Measurements from ENCODE around the gene CRTAP. TPM values are rescaled to one million over a fixed set of nuclear protein-coding genes. Genes with fewer than 3 reads are reported as not detected.

The CRTAP gene
- total RNA-seq, 1 donor from 2014 or later, result 327 TPM

- H3K36me3 ChIP-seq (ENCODE audit: control insufficient read depth, insufficient read depth, low read length), result no peaks in the 10 kb centered on the region
- TF ChIP-seq, protein P1, sequence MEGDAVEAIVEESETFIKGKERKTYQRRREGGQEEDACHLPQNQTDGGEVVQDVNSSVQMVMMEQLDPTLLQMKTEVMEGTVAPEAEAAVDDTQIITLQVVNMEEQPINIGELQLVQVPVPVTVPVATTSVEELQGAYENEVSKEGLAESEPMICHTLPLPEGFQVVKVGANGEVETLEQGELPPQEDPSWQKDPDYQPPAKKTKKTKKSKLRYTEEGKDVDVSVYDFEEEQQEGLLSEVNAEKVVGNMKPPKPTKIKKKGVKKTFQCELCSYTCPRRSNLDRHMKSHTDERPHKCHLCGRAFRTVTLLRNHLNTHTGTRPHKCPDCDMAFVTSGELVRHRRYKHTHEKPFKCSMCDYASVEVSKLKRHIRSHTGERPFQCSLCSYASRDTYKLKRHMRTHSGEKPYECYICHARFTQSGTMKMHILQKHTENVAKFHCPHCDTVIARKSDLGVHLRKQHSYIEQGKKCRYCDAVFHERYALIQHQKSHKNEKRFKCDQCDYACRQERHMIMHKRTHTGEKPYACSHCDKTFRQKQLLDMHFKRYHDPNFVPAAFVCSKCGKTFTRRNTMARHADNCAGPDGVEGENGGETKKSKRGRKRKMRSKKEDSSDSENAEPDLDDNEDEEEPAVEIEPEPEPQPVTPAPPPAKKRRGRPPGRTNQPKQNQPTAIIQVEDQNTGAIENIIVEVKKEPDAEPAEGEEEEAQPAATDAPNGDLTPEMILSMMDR (IDR thresholded peaks at IDR 0.05; ENCODE audit: insufficient read depth, low read length, poor library complexity, severe bottlenecking), result no peak
- no peak for DNase-seq (ENCODE audit: low read depth)
- no peak overlapping the region for H3K4me3 ChIP-seq (ENCODE audit: low read depth, low read length)
- no peaks in the 10 kb centered on the region for H3K27me3 ChIP-seq (ENCODE audit: control insufficient read depth, insufficient read depth, low read length)
These were observed 53.5 kb downstream of the CRTAP start for GRCh38 chr3:33167284-33167683.

- DNase-seq (ENCODE audit: low read depth), result no peak
- TF ChIP-seq, protein P1 (IDR thresholded peaks at IDR 0.05; ENCODE audit: insufficient read depth, low read length, poor library complexity, severe bottlenecking), result no peak
- no peaks in the 10 kb centered on the region for H3K36me3 ChIP-seq (ENCODE audit: control insufficient read depth, insufficient read depth, low read length)
- H3K4me3 ChIP-seq (ENCODE audit: low read depth, low read length), result no peak overlapping the region
- no peaks in the 10 kb centered on the region for H3K27me3 ChIP-seq (ENCODE audit: control insufficient read depth, insufficient read depth, low read length)
These were observed 54.0 kb downstream of the CRTAP start for GRCh38 chr3:33167716-33168336.

DNA sequence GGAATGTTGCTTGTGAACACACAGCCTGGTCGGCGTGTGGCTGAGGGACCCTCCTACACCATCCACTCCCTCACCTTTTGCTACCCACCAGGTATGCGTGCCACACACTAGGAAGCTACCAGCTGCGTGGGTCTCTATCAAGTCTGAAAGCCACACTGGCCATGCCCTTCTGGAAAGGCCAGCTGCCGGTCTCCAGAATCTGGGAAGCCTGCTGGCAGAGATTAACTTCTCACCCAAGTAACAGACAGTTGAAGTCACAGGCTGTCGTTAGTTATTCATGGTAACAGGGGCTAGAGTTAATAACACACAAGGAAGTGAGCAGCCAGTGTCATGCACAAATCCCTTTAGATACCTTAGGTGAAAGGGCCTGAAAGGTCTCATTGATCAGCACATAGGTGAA lies 56.7 kb downstream of the CRTAP start:
- no peaks in the 10 kb centered on the region for H3K36me3 ChIP-seq (ENCODE audit: control insufficient read depth, insufficient read depth, low read length)
- DNase-seq (ENCODE audit: low read depth), result no peak
- no peak overlapping the region for H3K4me3 ChIP-seq (ENCODE audit: low read depth, low read length)
- TF ChIP-seq, protein P1 (IDR thresholded peaks at IDR 0.05; ENCODE audit: insufficient read depth, low read length, poor library complexity, severe bottlenecking), result no peak
- no peaks in the 10 kb centered on the region for H3K27me3 ChIP-seq (ENCODE audit: control insufficient read depth, insufficient read depth, low read length)

- H3K36me3 ChIP-seq (ENCODE audit: control insufficient read depth, insufficient read depth, low read length), result no peaks in the 10 kb centered on the region
- H3K27me3 ChIP-seq (ENCODE audit: control insufficient read depth, insufficient read depth, low read length), result no peaks in the 10 kb centered on the region
- no peak for DNase-seq (ENCODE audit: low read depth)
- H3K4me3 ChIP-seq (ENCODE audit: low read depth, low read length), result no peak overlapping the region
- TF ChIP-seq, protein P1 (IDR thresholded peaks at IDR 0.05; ENCODE audit: insufficient read depth, low read length, poor library complexity, severe bottlenecking), result no peak
These were observed 57.8 kb downstream of the CRTAP start for GRCh38 chr3:33171580-33171979.

DNA sequence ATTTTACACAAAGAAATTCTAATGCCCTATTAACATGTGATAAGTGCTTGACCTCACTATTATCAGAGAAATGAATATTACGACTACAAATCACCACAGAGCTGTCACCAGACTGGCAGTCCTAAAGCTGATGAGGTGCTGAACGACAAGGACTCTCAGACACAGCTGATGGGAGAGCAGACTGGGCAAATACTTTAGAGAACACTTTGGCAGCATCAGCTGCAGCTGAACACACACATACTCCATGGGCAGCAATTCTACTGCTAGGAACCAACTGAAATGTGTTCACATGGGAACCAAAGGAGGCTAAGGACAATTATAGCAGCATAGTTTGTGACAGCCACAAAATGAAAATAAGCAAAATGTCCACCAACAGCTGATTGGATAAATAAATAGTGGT lies 59.3 kb downstream of the CRTAP start:
- Histone ChIP-seq H3K36me3 (ENCODE audit: control insufficient read depth, insufficient read depth, low read length) (no peaks in the 10 kb centered on the region), H3K4me3 (ENCODE audit: low read depth, low read length) (no peak overlapping the region), H3K27me3 (ENCODE audit: control insufficient read depth, insufficient read depth, low read length) (no peaks in the 10 kb centered on the region)
- DNase-seq (ENCODE audit: low read depth), result no peak
- TF ChIP-seq, protein P1 (IDR thresholded peaks at IDR 0.05; ENCODE audit: insufficient read depth, low read length, poor library complexity, severe bottlenecking), result no peak

DNA sequence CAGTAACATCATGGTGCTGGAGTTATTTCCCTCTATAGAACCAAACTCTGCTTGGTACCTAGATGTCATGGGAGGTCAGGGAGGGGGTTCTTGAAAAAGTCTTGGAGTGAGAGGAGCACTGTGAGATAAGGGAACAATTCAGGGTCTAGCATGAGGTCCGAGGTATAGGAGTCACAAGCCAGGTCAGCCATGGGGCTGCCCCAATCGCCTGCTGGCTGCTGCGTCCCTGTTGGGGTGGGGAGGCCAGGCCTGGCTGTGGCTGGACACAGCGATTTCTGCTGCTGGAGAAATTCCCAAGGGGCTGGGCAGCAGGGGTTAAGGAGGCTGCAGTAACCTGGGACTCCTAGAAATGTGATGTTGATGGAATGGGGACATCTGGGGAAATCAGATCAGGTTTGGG lies 59.9 kb downstream of the CRTAP start:
- TF ChIP-seq, protein P1 (IDR thresholded peaks at IDR 0.05; ENCODE audit: insufficient read depth, low read length, poor library complexity, severe bottlenecking), result no peak
- Histone ChIP-seq H3K27me3 (ENCODE audit: control insufficient read depth, insufficient read depth, low read length) (no peaks in the 10 kb centered on the region), H3K36me3 (ENCODE audit: control insufficient read depth, insufficient read depth, low read length) (no peaks in the 10 kb centered on the region), H3K4me3 (ENCODE audit: low read depth, low read length) (no peak overlapping the region)
- DNase-seq (ENCODE audit: low read depth), result no peak
